Activated T-cell treated with anti-CD3 and anti-CD28 coated beads, Interleukin-2, amount 50 U/mL, for 24 hours (primary cell): Measurements from ENCODE around the gene GFI1B.
"Not testable (repeated sequence)": the region's sequence is repeated elsewhere in the genome, so short reads cannot be mapped to it uniquely, and the experiment has no call there.

Source experiments
- DNase-seq: peaks from one replicate; pipeline ENCODE4 v3.0.0-alpha.2; 2020
- H3K27ac Mint-ChIP-seq: 2 replicates; pipeline ENCODE4 v1.8.0; 2020; ENCODE audit warnings: mild to moderate bottlenecking, mixed read lengths
- H3K27me3 Mint-ChIP-seq: 2 replicates; pipeline ENCODE4 v1.8.0; 2020; ENCODE audit warnings: mixed read lengths
- H3K36me3 Mint-ChIP-seq: 2 replicates; pipeline ENCODE4 v1.8.0; 2020; ENCODE audit warnings: low read depth, mixed read lengths
- H3K4me1 Mint-ChIP-seq: 2 replicates; pipeline ENCODE4 v1.8.0; 2020; ENCODE audit warnings: low read depth, mixed read lengths
- H3K4me3 Mint-ChIP-seq: 2 replicates; pipeline ENCODE4 v1.8.0; 2020; ENCODE audit warnings: mild to moderate bottlenecking, moderate library complexity, mixed read lengths
- H3K9me3 Mint-ChIP-seq: 2 replicates; pipeline ENCODE4 v1.8.0; 2020; ENCODE audit warnings: mixed read lengths

Gene GFI1B

GRCh38 chr9:132982458-132982857 is 4.0 kb downstream of the GFI1B start:
- Mint-ChIP-seq H3K36me3 (no peaks in the 10 kb centered on the region), H3K4me1 (peaks cover 8% of the 10 kb centered on the region), H3K27ac (no peak overlapping the region), H3K4me3 (no peak overlapping the region), H3K27me3 (peaks cover 83% of the 10 kb centered on the region), H3K9me3 (no peaks in the 10 kb centered on the region)
- no peak for DNase-seq

- Mint-ChIP-seq H3K9me3 (no peaks in the 10 kb centered on the region), H3K4me3 (no peak overlapping the region), H3K27ac (no peak overlapping the region), H3K4me1 (peaks cover 5% of the 10 kb centered on the region), H3K36me3 (no peaks in the 10 kb centered on the region), H3K27me3 (peaks cover 78% of the 10 kb centered on the region)
- no peak for DNase-seq
Measured at GRCh38 chr9:132983491-132984201, 5.2 kb downstream of the GFI1B start.

- H3K36me3 Mint-ChIP-seq: no peaks in the 10 kb centered on the region
- H3K27me3 Mint-ChIP-seq: peaks cover 72% of the 10 kb centered on the region
Measured at GRCh38 chr9:132984202-132985070, 5.9 kb downstream of the GFI1B start.

GRCh38 chr9:132985071-132985350 is 6.5 kb downstream of the GFI1B start:
- Mint-ChIP-seq H3K9me3 (no peaks in the 10 kb centered on the region), H3K4me3 (no peak overlapping the region), H3K36me3 (no peaks in the 10 kb centered on the region), H3K4me1 (no peaks in the 10 kb centered on the region), H3K27ac (no peak overlapping the region), H3K27me3 (peaks cover 67% of the 10 kb centered on the region)
- DNase-seq: no peak

More at GRCh38 chr9:132984202-132985070, 5.9 kb downstream of the GFI1B start:
- no peaks in the 10 kb centered on the region for H3K9me3 Mint-ChIP-seq
- no peak for DNase-seq
- no peak overlapping the region for H3K4me3 Mint-ChIP-seq
- peaks cover 1% of the 10 kb centered on the region for H3K4me1 Mint-ChIP-seq
- H3K27ac Mint-ChIP-seq: no peak overlapping the region

- Mint-ChIP-seq H3K4me3 (no peak overlapping the region), H3K36me3 (no peaks in the 10 kb centered on the region), H3K27ac (no peak overlapping the region), H3K9me3 (no peaks in the 10 kb centered on the region), H3K27me3 (peaks cover 62% of the 10 kb centered on the region), H3K4me1 (no peaks in the 10 kb centered on the region)
- no peak for DNase-seq
Measured at GRCh38 chr9:132985489-132985888, 7.0 kb downstream of the GFI1B start.

GRCh38 chr9:132986114-132986513 is 7.6 kb downstream of the GFI1B start:
- H3K27me3 Mint-ChIP-seq: peaks cover 56% of the 10 kb centered on the region
- no peak overlapping the region for H3K4me3 Mint-ChIP-seq
- no peak overlapping the region for H3K27ac Mint-ChIP-seq
- H3K9me3 Mint-ChIP-seq: no peaks in the 10 kb centered on the region
- no peaks in the 10 kb centered on the region for H3K36me3 Mint-ChIP-seq
- no peaks in the 10 kb centered on the region for H3K4me1 Mint-ChIP-seq
- DNase-seq: no peak

GRCh38 chr9:132986640-132987620 is 8.4 kb downstream of the GFI1B start:
- H3K27me3 Mint-ChIP-seq: peaks cover 55% of the 10 kb centered on the region
- no peak overlapping the region for H3K4me3 Mint-ChIP-seq
- H3K9me3 Mint-ChIP-seq: no peaks in the 10 kb centered on the region
- no peak for DNase-seq
- no peaks in the 10 kb centered on the region for H3K36me3 Mint-ChIP-seq
- no peaks in the 10 kb centered on the region for H3K4me1 Mint-ChIP-seq
- H3K27ac Mint-ChIP-seq: no peak overlapping the region

- H3K4me1 Mint-ChIP-seq: no peaks in the 10 kb centered on the region
- H3K27ac Mint-ChIP-seq: no peak overlapping the region
- no peaks in the 10 kb centered on the region for H3K36me3 Mint-ChIP-seq
- peaks cover 57% of the 10 kb centered on the region for H3K27me3 Mint-ChIP-seq
- H3K4me3 Mint-ChIP-seq: no peak overlapping the region
- DNase-seq: no peak
- no peaks in the 10 kb centered on the region for H3K9me3 Mint-ChIP-seq
Measured at GRCh38 chr9:132988244-132989013, 9.9 kb downstream of the GFI1B start.

- Mint-ChIP-seq H3K36me3 (no peaks in the 10 kb centered on the region), H3K4me3 (no peak overlapping the region), H3K9me3 (no peaks in the 10 kb centered on the region), H3K27ac (no peak overlapping the region), H3K27me3 (peaks cover 60% of the 10 kb centered on the region), H3K4me1 (no peaks in the 10 kb centered on the region)
- DNase-seq: no peak
Measured at GRCh38 chr9:132989014-132989310, 10.5 kb downstream of the GFI1B start.

- Mint-ChIP-seq H3K9me3 (no peaks in the 10 kb centered on the region), H3K4me3 (no peak overlapping the region), H3K36me3 (no peaks in the 10 kb centered on the region), H3K4me1 (peaks cover 3% of the 10 kb centered on the region), H3K27ac (no peak overlapping the region), H3K27me3 (peaks cover 63% of the 10 kb centered on the region)
- no peak for DNase-seq
Measured at GRCh38 chr9:132989414-132989996, 11.0 kb downstream of the GFI1B start.

- not testable (repeated sequence) for H3K4me1 Mint-ChIP-seq, H3K27ac Mint-ChIP-seq, H3K36me3 Mint-ChIP-seq, H3K9me3 Mint-ChIP-seq, DNase-seq, H3K4me3 Mint-ChIP-seq
- H3K27me3 Mint-ChIP-seq: peaks cover 64% of the 10 kb centered on the region
Measured at GRCh38 chr9:132989998-132990557, 11.6 kb downstream of the GFI1B start.

GRCh38 chr9:132990781-132991180 is 12.3 kb downstream of the GFI1B start:
- peaks cover 60% of the 10 kb centered on the region for H3K27me3 Mint-ChIP-seq
- no peak overlapping the region for H3K27ac Mint-ChIP-seq
- no peaks in the 10 kb centered on the region for H3K9me3 Mint-ChIP-seq
- DNase-seq: no peak
- H3K4me3 Mint-ChIP-seq: no peak overlapping the region
- H3K4me1 Mint-ChIP-seq: peaks cover 6% of the 10 kb centered on the region
- no peaks in the 10 kb centered on the region for H3K36me3 Mint-ChIP-seq

- H3K4me3 Mint-ChIP-seq: no peak overlapping the region
- no peaks in the 10 kb centered on the region for H3K9me3 Mint-ChIP-seq
- no peak for DNase-seq
- H3K4me1 Mint-ChIP-seq: peaks cover 6% of the 10 kb centered on the region
- H3K36me3 Mint-ChIP-seq: no peaks in the 10 kb centered on the region
- H3K27me3 Mint-ChIP-seq: peaks cover 59% of the 10 kb centered on the region
- H3K27ac Mint-ChIP-seq: no peak overlapping the region
Measured at GRCh38 chr9:132991351-132992300, 13.1 kb downstream of the GFI1B start.
